GM12891 (cell line): ENCODE measurements around the gene ADAR.

ENCODE experiments used
- POLR2A ChIP-seq: IDR thresholded peaks from 2 replicates; pipeline ENCODE4 v1.6.1; 2011; ENCODE audit warnings: low read depth, low read length, control low read depth
- POLR2AphosphoS5 ChIP-seq: IDR thresholded peaks from 2 replicates; pipeline ENCODE4 v1.6.1; 2011; ENCODE audit warnings: low read depth, low read length, control low read depth
- SPI1 ChIP-seq: IDR thresholded peaks from 2 replicates; pipeline ENCODE4 v1.6.1; 2011; ENCODE audit warnings: low read depth, low read length, control low read depth
- TAF1 ChIP-seq: IDR thresholded peaks from 2 replicates; pipeline ENCODE4 v1.6.1; 2011; ENCODE audit warnings: low read depth, low read length, control low read depth

GRCh38 chr1:154657556-154657955 lies 49.6 kb upstream of the ADAR start:
- TF ChIP-seq SPI1 (no peak), TAF1 (no peak), POLR2A (no peak), POLR2AphosphoS5 (no peak)
